Measurements from ENCODE around the gene EFCAB9.

GRCh38 chr5:172144291-172144815 is 49.6 kb upstream of the EFCAB9 start:
- no peak for TF ChIP-seq LEF1 (IDR thresholded peaks at IDR 0.05; ENCODE audit: borderline replicate concordance)
- no peak for TF ChIP-seq ZNF384 (IDR thresholded peaks at IDR 0.05)
